ENCODE results near the gene AGR3.

AGR3 gene

GRCh38 chr7:16822029-16822428, 59.8 kb downstream of the AGR3 start:
- no peaks in the 10 kb centered on the region for H3K36me3 ChIP-seq (ENCODE audit: insufficient read depth, low read depth, low read length)
- no peak overlapping the region for H3K27ac ChIP-seq (ENCODE audit: low read length)
- H3K27me3 ChIP-seq (ENCODE audit: insufficient read depth, low read length), result no peaks in the 10 kb centered on the region

GRCh38 chr7:16818732-16819131, 63.1 kb downstream of the AGR3 start:
- Histone ChIP-seq H3K27ac (ENCODE audit: low read length) (no peak overlapping the region), H3K27me3 (ENCODE audit: insufficient read depth, low read length) (no peaks in the 10 kb centered on the region), H3K4me1 (ENCODE audit: insufficient read depth, low read length) (no peaks in the 10 kb centered on the region; the same call in 1 of the 2 replicates), H3K9ac (ENCODE audit: low read depth, low read length) (no peak overlapping the region), H3K9me3 (ENCODE audit: insufficient read depth, low read depth, low read length) (no peaks in the 10 kb centered on the region), H3K4me3 (ENCODE audit: low read length) (no peak overlapping the region), H3K36me3 (ENCODE audit: insufficient read depth, low read depth, low read length) (no peaks in the 10 kb centered on the region)

More at GRCh38 chr7:16822029-16822428, 59.8 kb downstream of the AGR3 start:
- H3K9me3 ChIP-seq (ENCODE audit: insufficient read depth, low read depth, low read length), result no peaks in the 10 kb centered on the region
- no peaks in the 10 kb centered on the region; the same call in 1 of the 2 replicates for H3K4me1 ChIP-seq (ENCODE audit: insufficient read depth, low read length)
- no peak overlapping the region for H3K9ac ChIP-seq (ENCODE audit: low read depth, low read length)
- H3K4me3 ChIP-seq (ENCODE audit: low read length), result no peak overlapping the region

- Histone ChIP-seq H3K4me3 (ENCODE audit: low read length) (no peak overlapping the region), H3K36me3 (ENCODE audit: insufficient read depth, low read depth, low read length) (no peaks in the 10 kb centered on the region), H3K27me3 (ENCODE audit: insufficient read depth, low read length) (no peaks in the 10 kb centered on the region), H3K9ac (ENCODE audit: low read depth, low read length) (no peak overlapping the region), H3K4me1 (ENCODE audit: insufficient read depth, low read length) (no peaks in the 10 kb centered on the region; the same call in 1 of the 2 replicates), H3K9me3 (ENCODE audit: insufficient read depth, low read depth, low read length) (no peaks in the 10 kb centered on the region), H3K27ac (ENCODE audit: low read length) (no peak overlapping the region)
Observed at GRCh38 chr7:16817536-16817935, 64.2 kb downstream of the AGR3 start.

- Histone ChIP-seq H3K9me3 (ENCODE audit: insufficient read depth, low read depth, low read length) (no peaks in the 10 kb centered on the region), H3K27ac (ENCODE audit: low read length) (no peak overlapping the region), H3K36me3 (ENCODE audit: insufficient read depth, low read depth, low read length) (no peaks in the 10 kb centered on the region), H3K9ac (ENCODE audit: low read depth, low read length) (no peak overlapping the region), H3K4me3 (ENCODE audit: low read length) (no peak overlapping the region), H3K4me1 (ENCODE audit: insufficient read depth, low read length) (no peaks in the 10 kb centered on the region; the same call in 1 of the 2 replicates), H3K27me3 (ENCODE audit: insufficient read depth, low read length) (no peaks in the 10 kb centered on the region)
Observed at GRCh38 chr7:16816824-16817223, 65.0 kb downstream of the AGR3 start.

GRCh38 chr7:16815001-16815400, 66.8 kb downstream of the AGR3 start:
- Histone ChIP-seq H3K9ac (ENCODE audit: low read depth, low read length) (no peak overlapping the region), H3K9me3 (ENCODE audit: insufficient read depth, low read depth, low read length) (no peaks in the 10 kb centered on the region), H3K36me3 (ENCODE audit: insufficient read depth, low read depth, low read length) (no peaks in the 10 kb centered on the region), H3K27me3 (ENCODE audit: insufficient read depth, low read length) (no peaks in the 10 kb centered on the region), H3K4me3 (ENCODE audit: low read length) (no peak overlapping the region), H3K4me1 (ENCODE audit: insufficient read depth, low read length) (no peaks in the 10 kb centered on the region; the same call in 1 of the 2 replicates), H3K27ac (ENCODE audit: low read length) (no peak overlapping the region)

GRCh38 chr7:16813232-16813616, 68.6 kb downstream of the AGR3 start:
- H3K36me3 ChIP-seq (ENCODE audit: insufficient read depth, low read depth, low read length), result no peaks in the 10 kb centered on the region
- H3K4me1 ChIP-seq (ENCODE audit: insufficient read depth, low read length), result no peaks in the 10 kb centered on the region; the same call in 1 of the 2 replicates
- no peaks in the 10 kb centered on the region for H3K9me3 ChIP-seq (ENCODE audit: insufficient read depth, low read depth, low read length)
- H3K9ac ChIP-seq (ENCODE audit: low read depth, low read length), result no peak overlapping the region
- no peaks in the 10 kb centered on the region for H3K27me3 ChIP-seq (ENCODE audit: insufficient read depth, low read length)
- no peak overlapping the region for H3K4me3 ChIP-seq (ENCODE audit: low read length)
- no peak overlapping the region for H3K27ac ChIP-seq (ENCODE audit: low read length)

- Histone ChIP-seq H3K27ac (ENCODE audit: low read length) (no peak overlapping the region), H3K36me3 (ENCODE audit: insufficient read depth, low read depth, low read length) (no peaks in the 10 kb centered on the region), H3K4me3 (ENCODE audit: low read length) (no peak overlapping the region), H3K9me3 (ENCODE audit: insufficient read depth, low read depth, low read length) (no peaks in the 10 kb centered on the region), H3K27me3 (ENCODE audit: insufficient read depth, low read length) (no peaks in the 10 kb centered on the region), H3K4me1 (ENCODE audit: insufficient read depth, low read length) (no peaks in the 10 kb centered on the region; the same call in 1 of the 2 replicates), H3K9ac (ENCODE audit: low read depth, low read length) (no peak overlapping the region)
Observed at GRCh38 chr7:16812542-16813231, 69.1 kb downstream of the AGR3 start.

GRCh38 chr7:16811551-16811950, 70.2 kb downstream of the AGR3 start:
- no peaks in the 10 kb centered on the region for H3K9me3 ChIP-seq (ENCODE audit: insufficient read depth, low read depth, low read length)
- H3K4me3 ChIP-seq (ENCODE audit: low read length), result no peak overlapping the region
- H3K27me3 ChIP-seq (ENCODE audit: insufficient read depth, low read length), result no peaks in the 10 kb centered on the region
- no peak overlapping the region for H3K27ac ChIP-seq (ENCODE audit: low read length)
- H3K36me3 ChIP-seq (ENCODE audit: insufficient read depth, low read depth, low read length), result no peaks in the 10 kb centered on the region
- H3K9ac ChIP-seq (ENCODE audit: low read depth, low read length), result no peak overlapping the region
- H3K4me1 ChIP-seq (ENCODE audit: insufficient read depth, low read length), result no peaks in the 10 kb centered on the region

GRCh38 chr7:16810573-16810972, 71.2 kb downstream of the AGR3 start:
- Histone ChIP-seq H3K27me3 (ENCODE audit: insufficient read depth, low read length) (no peaks in the 10 kb centered on the region), H3K9me3 (ENCODE audit: insufficient read depth, low read depth, low read length) (no peaks in the 10 kb centered on the region), H3K27ac (ENCODE audit: low read length) (no peak overlapping the region), H3K4me1 (ENCODE audit: insufficient read depth, low read length) (no peaks in the 10 kb centered on the region), H3K9ac (ENCODE audit: low read depth, low read length) (no peak overlapping the region), H3K36me3 (ENCODE audit: insufficient read depth, low read depth, low read length) (no peaks in the 10 kb centered on the region), H3K4me3 (ENCODE audit: low read length) (no peak overlapping the region)

GRCh38 chr7:16810112-16810511, 71.7 kb downstream of the AGR3 start:
- H3K36me3 ChIP-seq (ENCODE audit: insufficient read depth, low read depth, low read length), result no peaks in the 10 kb centered on the region
- H3K9me3 ChIP-seq (ENCODE audit: insufficient read depth, low read depth, low read length), result no peaks in the 10 kb centered on the region
- no peak overlapping the region for H3K9ac ChIP-seq (ENCODE audit: low read depth, low read length)
- no peak overlapping the region for H3K27ac ChIP-seq (ENCODE audit: low read length)
- H3K4me1 ChIP-seq (ENCODE audit: insufficient read depth, low read length), result no peaks in the 10 kb centered on the region
- no peaks in the 10 kb centered on the region for H3K27me3 ChIP-seq (ENCODE audit: insufficient read depth, low read length)
- no peak overlapping the region for H3K4me3 ChIP-seq (ENCODE audit: low read length)

Measured in iPS-20b (cell line).